ENCODE measurements around the gene TLL2.

DNA sequence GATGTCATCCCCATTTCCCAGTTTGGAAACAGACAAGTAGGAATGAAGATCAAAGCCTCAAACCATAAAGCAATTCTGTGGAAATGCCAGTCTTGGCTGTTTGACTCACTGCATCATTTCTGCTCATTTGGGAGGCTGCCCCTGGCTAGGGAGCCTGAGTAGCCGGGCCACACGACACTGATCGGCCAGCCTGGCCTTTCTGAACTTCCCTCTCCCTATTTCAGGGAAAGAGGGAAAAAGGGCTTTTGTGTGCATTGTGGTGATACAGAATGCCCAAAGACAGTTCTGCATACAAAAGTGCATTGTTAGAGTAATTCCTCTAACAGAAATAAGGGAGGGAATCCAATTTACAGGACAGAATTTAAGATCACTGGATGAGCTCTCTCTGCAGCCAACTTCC lies 113.3 kb downstream of the TLL2 start:
- TF ChIP-seq POLR2A (IDR thresholded peaks at IDR 0.05; ENCODE audit: low read depth, low read length): no peak
- no peak for TF ChIP-seq SPI1 (IDR thresholded peaks at IDR 0.05; ENCODE audit: low read depth, low read length)
- no peak for TF ChIP-seq POLR2AphosphoS5 (IDR thresholded peaks at IDR 0.05; ENCODE audit: low read depth, low read length)
